Heart left ventricle (tissue), 16 donors: ENCODE data around the gene MST1R. TPM values are rescaled to one million over a fixed set of nuclear protein-coding genes. Genes with fewer than 3 reads are reported as not detected.
A peak's percentile ranks its signal among the peaks of the same experiment; 100 is the strongest.

Experiments
- ATAC-seq, 4 donors: fragments of 200-7000 bp; cut with Tn5 transposase; one replicate each; pipeline ENCODE4 v1.9.1; 2020 to 2022; ENCODE audit warnings: moderate library complexity in 4 of 4, mild to moderate bottlenecking in 3 of 4, moderate number of reproducible peaks in 1 of 4
- DNase-seq, 5 donors: peaks; one replicate each; pipeline ENCODE4 v3.0.0-alpha.2; 2020
- H3K27ac ChIP-seq, 12 donors: fragments of 200-600 bp; sonication (generic) in 4 of 12; one replicate each; pipeline versions ENCODE4 v1.5.0 to v1.8.0; 2016 to 2022; ENCODE audit warnings: mild to moderate bottlenecking in 2 of 12
- H3K27me3 ChIP-seq, 9 donors: fragments of 200-600 bp; sonication (generic) in 2 of 9; one replicate each; pipeline versions ENCODE4 v1.5.1 to v1.8.0; 2016 to 2022; ENCODE audit warnings: mild to moderate bottlenecking in 3 of 9
- H3K36me3 ChIP-seq, 9 donors: fragments of 200-600 bp; sonication (generic) in 2 of 9; one replicate each; pipeline versions ENCODE4 v1.5.0 to v1.8.0; 2018 to 2022; ENCODE audit warnings: mild to moderate bottlenecking in 2 of 9
- H3K4me1 ChIP-seq, 12 donors: fragments of 200-600 bp; sonication (generic) in 4 of 12; one replicate each; pipeline versions ENCODE4 v1.5.0 to v1.8.0; 2016 to 2022; ENCODE audit warnings: mild to moderate bottlenecking in 3 of 12
- H3K4me3 ChIP-seq, 12 donors: fragments of 200-600 bp; sonication (generic) in 4 of 12; one replicate each; pipeline versions ENCODE4 v1.5.0 to v1.8.0; 2017 to 2022; ENCODE audit warnings: mild to moderate bottlenecking in 9 of 12, moderate library complexity in 4 of 12
- H3K9me3 ChIP-seq, 12 donors: fragments of 200-600 bp; sonication (generic) in 4 of 12; one replicate each; pipeline versions ENCODE4 v1.5.0 to v1.8.0; 2016 to 2022; ENCODE audit warnings: mild to moderate bottlenecking in 1 of 12
- POLR2A ChIP-seq, 2 donors: fragments of 450-650 bp; IDR thresholded peaks; one replicate each; pipeline ENCODE4 v1.6.1; 2017; ENCODE audit warnings: antibody characterized with exemption in 2 of 2, mild to moderate bottlenecking in 2 of 2, moderate library complexity in 2 of 2
- WGBS, 4 donors: extraction: QIAGEN DNeasy Blood & Tissue Kit in 2 of 4; methylation state at CpG; one replicate each; pipeline versions ENCODE4 v1.1.5 to v1.1.7; 2013 to 2018; 5-methylcytosine and 5-hydroxymethylcytosine counted together
- intact Hi-C, 10 donors: fragments of 100-400 bp; cut with DNase I; formaldehyde crosslinking; loops; one replicate each; pipeline versions ENCODE4 v1.11.1 to v1.14.2; 2022
- polyA plus RNA-seq, 2 donors: library from polyadenylated mRNA; stranded (reverse); fragments of 200-250 nt; gene quantifications; one replicate each; pipeline ENCODE4 v1.2.3, GENCODE V29; 2013
- total RNA-seq, 9 donors: library from RNA; depleted of rRNA in 2 of 9; stranded (reverse); fragments of >200 nt in 2 of 9; fragmentation: NEBNext Ultra II Directional in 3 of 9; extraction: Animal tissue kit (Norgen Biotek cat#: 25700) in 3 of 9; gene quantifications; one replicate each; pipeline versions ENCODE4 v1.1.0 to v1.2.4, GENCODE V29; 2016 to 2023
- TF ChIP-seq, protein P1 (sequence below), 12 donors: fragments of 200-600 bp; sonication (generic) in 4 of 12; IDR thresholded peaks; one replicate each; pipeline versions ENCODE4 v1.5.0 to v1.8.0; 2018 to 2022; ENCODE audit warnings: antibody characterized with exemption in 12 of 12, mild to moderate bottlenecking in 5 of 12
- donor health status: ischemic (EF 13 %, LVEDD 7.1; RV severe dilation, severe dysfunction).
- donor health status: healthy with polysubstance abuse.
- donor health status: DM: no; HTN: yes; CAD: no.
- donor health status: DM: no; HTN: no; CAD: no.
- donor health status: ischemic (EF 25% LVEDD 6.9; RV normal size, moderate dysfunction).
- donor health status: ischemic (EF 25% LVEDD 5.7; RV mildly dilated, moderate dysfunction).
- donor health status: healthy.
- donor health status: DM: yes; HTN: yes; CAD: no.
- donor health status: ischemic (EF 35%, LVEDD 5.7; RV mildly dilated, moderate dysfunction).
- donor health status: nonischemic (EF 11% LVEDD 7.7; RV severe dilation, severe dysfunction).
- donor health status: DM: yes; HTN: yes; CAD: no.
- donor health status: PGD.
- donor health status: ischemic (EF 29% LVEDD 5.4; RV normal size, mild dysfunction).
- donor health status: nonischemic (EF 23%, LVEDD 6.1; RV moderate dilation, normal function).

Gene MST1R
- total and polyA plus RNA-seq, 11 donors, result 0.79 to 8.9 (median 1.8) TPM

DNA sequence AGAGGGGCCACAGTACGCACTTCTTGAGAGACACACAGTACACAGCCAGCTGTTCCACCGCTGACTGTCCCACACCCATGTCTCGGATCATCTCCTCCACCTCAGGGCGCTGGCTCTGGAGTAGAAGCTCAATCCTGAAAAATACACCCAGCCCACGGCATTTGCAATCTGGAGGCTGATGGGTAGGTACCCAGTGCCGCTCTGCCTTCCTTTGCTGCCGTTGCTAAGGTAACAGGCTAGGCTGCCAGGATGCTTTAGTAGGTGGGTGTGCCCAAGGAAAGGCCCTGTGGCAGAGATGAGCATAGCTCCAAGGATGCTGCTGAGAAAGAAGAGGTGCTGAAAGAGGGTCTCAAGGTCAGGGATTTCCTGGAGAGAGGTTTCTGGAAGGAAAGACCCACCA is 61.9 kb downstream of the MST1R start:
- intact Hi-C loops, result loop anchor here (2.0 to 10.0 kb wide), 6 partner anchors 60 to 243 kb away; partner anchors contain the start of genes MST1R (in 3 of the 10) and RBM5 (in 1 of the 10)
- WGBS, 4 donors, result 92 to 95% (median 94%) methylated on average over 7 of the region's 7 CpGs
- TF ChIP-seq, protein P1, sequence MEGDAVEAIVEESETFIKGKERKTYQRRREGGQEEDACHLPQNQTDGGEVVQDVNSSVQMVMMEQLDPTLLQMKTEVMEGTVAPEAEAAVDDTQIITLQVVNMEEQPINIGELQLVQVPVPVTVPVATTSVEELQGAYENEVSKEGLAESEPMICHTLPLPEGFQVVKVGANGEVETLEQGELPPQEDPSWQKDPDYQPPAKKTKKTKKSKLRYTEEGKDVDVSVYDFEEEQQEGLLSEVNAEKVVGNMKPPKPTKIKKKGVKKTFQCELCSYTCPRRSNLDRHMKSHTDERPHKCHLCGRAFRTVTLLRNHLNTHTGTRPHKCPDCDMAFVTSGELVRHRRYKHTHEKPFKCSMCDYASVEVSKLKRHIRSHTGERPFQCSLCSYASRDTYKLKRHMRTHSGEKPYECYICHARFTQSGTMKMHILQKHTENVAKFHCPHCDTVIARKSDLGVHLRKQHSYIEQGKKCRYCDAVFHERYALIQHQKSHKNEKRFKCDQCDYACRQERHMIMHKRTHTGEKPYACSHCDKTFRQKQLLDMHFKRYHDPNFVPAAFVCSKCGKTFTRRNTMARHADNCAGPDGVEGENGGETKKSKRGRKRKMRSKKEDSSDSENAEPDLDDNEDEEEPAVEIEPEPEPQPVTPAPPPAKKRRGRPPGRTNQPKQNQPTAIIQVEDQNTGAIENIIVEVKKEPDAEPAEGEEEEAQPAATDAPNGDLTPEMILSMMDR (IDR thresholded peaks at IDR 0.05), result no peak
- TF ChIP-seq POLR2A (IDR thresholded peaks at IDR 0.05), result no peak
- Histone ChIP-seq H3K4me3 (no peak overlapping the region), H3K27ac (peak overlapping the region in 1 of 12 donors; percentile 33), H3K9me3 (no peaks in the 10 kb centered on the region), H3K36me3 (peaks cover 0 to 11% (median 0%) of the 10 kb centered on the region in 9 donors), H3K27me3 (no peaks in the 10 kb centered on the region), H3K4me1 (peaks cover 5 to 34% (median 23%) of the 10 kb centered on the region in 12 donors)
- DNase-seq (no peak), ATAC-seq (no peak)

DNA sequence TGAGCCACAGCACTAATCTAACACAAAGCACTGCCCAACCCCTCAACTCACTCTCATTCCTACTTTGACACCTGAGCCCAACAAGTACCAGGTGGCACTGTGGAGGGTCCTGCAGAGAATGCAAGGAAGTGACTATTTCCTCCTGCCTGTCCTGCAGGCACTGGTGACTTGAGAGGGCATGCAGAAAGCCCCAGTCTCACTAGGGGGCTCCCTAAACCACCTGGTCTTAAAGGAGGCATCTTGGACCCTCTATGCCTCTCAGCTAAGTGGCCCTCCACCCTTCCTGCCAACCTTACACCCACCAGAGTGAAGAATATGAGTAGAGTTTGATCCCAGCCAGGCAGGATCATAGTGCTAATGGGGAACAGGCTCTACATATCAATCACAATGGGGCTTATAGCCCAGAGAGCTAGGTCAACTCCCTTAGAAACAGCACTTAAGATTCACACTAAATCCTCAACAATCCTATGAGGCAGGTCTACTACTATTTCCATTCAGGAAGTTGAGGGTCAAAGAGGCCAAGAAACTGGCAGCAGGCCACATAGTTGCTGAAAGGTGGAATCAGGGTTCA is 62.5 kb downstream of the MST1R start:
- intact Hi-C loops, result loop anchor here (2.0 to 10.0 kb wide), 6 partner anchors 61 to 244 kb away; partner anchors contain the start of genes MST1R (in 3 of the 10) and RBM5 (in 1 of the 10)

GRCh38 chr3:49840388-49840787 is 63.3 kb downstream of the MST1R start:
- H3K27ac ChIP-seq, result peak overlapping the region in 6 of 12 donors; percentile 9 to 75 (median 44)
- 47 to 59% (median 51%) methylated on average over 1 to 2 of the region's 2 CpGs for WGBS, 4 donors
- intact Hi-C loops, result loop anchor here (2.0 to 10.0 kb wide), 6 partner anchors 62 to 244 kb away; partner anchors contain the start of genes MST1R (in 3 of the 10) and RBM5 (in 1 of the 10)
- no peaks in the 10 kb centered on the region for H3K36me3 ChIP-seq
- H3K27me3 ChIP-seq, result no peaks in the 10 kb centered on the region
- peak in 2 of 5 donors; percentile 20 to 28 for DNase-seq
- no peak overlapping the region for H3K4me3 ChIP-seq
- H3K4me1 ChIP-seq, result peaks cover 5 to 34% (median 23%) of the 10 kb centered on the region in 12 donors
- TF ChIP-seq, protein P1 (IDR thresholded peaks at IDR 0.05), result no peak
- TF ChIP-seq POLR2A (IDR thresholded peaks at IDR 0.05), result no peak
- H3K9me3 ChIP-seq, result no peaks in the 10 kb centered on the region
- peak in 2 of 4 donors; percentile 29 to 47 for ATAC-seq

More for the DNA sequence above, 62.5 kb downstream of the MST1R start:
- no peaks in the 10 kb centered on the region for H3K27me3 ChIP-seq
- no peak for TF ChIP-seq POLR2A (IDR thresholded peaks at IDR 0.05)
- TF ChIP-seq, protein P1 (IDR thresholded peaks at IDR 0.05), result peak in 11 of 12 donors; percentile 11 to 59 (median 42)
- H3K9me3 ChIP-seq, result no peaks in the 10 kb centered on the region
- peak overlapping the region in 4 of 12 donors; percentile 33 to 75 (median 54) for H3K27ac ChIP-seq
- H3K4me1 ChIP-seq, result peaks cover 5 to 34% (median 23%) of the 10 kb centered on the region in 12 donors
- no peak overlapping the region for H3K4me3 ChIP-seq
- ATAC-seq (peak in 1 of 4 donors; percentile 45), DNase-seq (peak in 2 of 5 donors; percentile 13 to 29)
- H3K36me3 ChIP-seq, result peaks cover 0 to 7% (median 0%) of the 10 kb centered on the region in 9 donors

DNA sequence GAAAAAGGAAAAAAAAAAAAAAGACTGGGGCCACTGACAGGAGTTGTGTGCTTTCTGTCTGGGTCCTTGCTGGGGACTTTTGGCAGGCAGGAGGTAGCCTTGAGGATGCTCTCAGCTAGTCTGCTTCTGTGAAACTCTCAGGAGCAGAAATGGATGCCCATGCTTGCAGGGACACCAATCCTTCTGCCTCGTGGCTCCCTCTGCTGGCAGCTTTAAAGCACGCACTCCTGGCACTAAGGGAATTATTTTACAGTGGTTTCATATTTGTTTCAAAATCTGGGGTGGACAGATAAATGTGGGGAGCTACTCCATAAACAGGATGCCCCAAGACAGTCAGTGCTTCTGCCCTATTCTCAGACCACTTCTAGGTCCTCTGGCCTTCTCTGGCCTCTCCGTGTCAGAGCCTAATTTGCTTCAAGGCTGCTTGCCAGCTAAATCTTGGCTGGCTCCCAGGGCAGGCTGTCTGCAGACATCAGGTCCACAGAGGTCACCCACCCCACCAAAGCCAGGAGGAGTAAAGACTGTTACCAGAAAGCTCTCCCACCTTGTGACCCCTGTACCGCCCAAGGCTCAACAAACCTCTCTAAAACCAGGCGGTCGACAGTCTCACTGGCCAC is 64.4 kb downstream of the MST1R start:
- DNase-seq (peak; percentile 80 to 88 (median 85)), ATAC-seq (peak; percentile 66 to 88 (median 83))
- Histone ChIP-seq H3K36me3 (no peaks in the 10 kb centered on the region), H3K27me3 (no peaks in the 10 kb centered on the region), H3K4me1 (peaks cover 5 to 34% (median 23%) of the 10 kb centered on the region in 12 donors), H3K9me3 (no peaks in the 10 kb centered on the region), H3K4me3 (no peak overlapping the region), H3K27ac (peak overlapping the region in 9 of 12 donors; percentile 9 to 75 (median 42))
- WGBS, 4 donors, result 14 to 23% (median 22%) methylated on average over 4 to 6 of the region's 6 CpGs
- no peak for TF ChIP-seq POLR2A (IDR thresholded peaks at IDR 0.05)
- TF ChIP-seq, protein P1 (IDR thresholded peaks at IDR 0.05), result peak; percentile 81 to 97 (median 91)
- intact Hi-C loops, result loop anchor here (1.0 to 10.0 kb wide), 8 partner anchors 24 to 137 kb away; partner anchors contain the start of genes INKA1 (in 3 of the 10) and AMIGO3 (in 1 of the 10)
